H9 (cell line): Measurements from ENCODE around the gene MTMR3. TPM values are rescaled to one million over a fixed set of nuclear protein-coding genes. Genes with fewer than 3 reads are reported as not detected.

ENCODE experiments used
- DNase-seq: peaks from one replicate; pipeline ENCODE4 v3.0.0-alpha.2; 2017
- H2AFZ ChIP-seq: one replicate; pipeline ENCODE4 v1.6.1; 2013; ENCODE audit warnings: mild to moderate bottlenecking, low read length, control low read depth, moderate library complexity
- H2AK5ac ChIP-seq: 2 replicates; pipeline ENCODE4 v1.6.1; 2013; ENCODE audit warnings: low read length, control low read depth, mixed read lengths; ENCODE audit not compliant: insufficient read length
- H2BK120ac ChIP-seq: one replicate; pipeline ENCODE4 v1.6.1; 2013; ENCODE audit warnings: low read depth, mild to moderate bottlenecking, low read length, control low read depth, inconsistent platforms; ENCODE audit not compliant: poor library complexity, severe bottlenecking
- H2BK12ac ChIP-seq: 2 replicates; pipeline ENCODE4 v1.6.1; 2013; ENCODE audit warnings: low read length, control low read depth, mixed read lengths, low read depth; ENCODE audit not compliant: insufficient read length
- H2BK15ac ChIP-seq: 2 replicates; pipeline ENCODE4 v1.6.1; 2013; ENCODE audit warnings: low read depth, low read length, control low read depth
- H2BK20ac ChIP-seq: one replicate; pipeline ENCODE4 v1.6.1; 2013; ENCODE audit warnings: low read depth, mild to moderate bottlenecking, low read length, control low read depth, inconsistent platforms; ENCODE audit not compliant: poor library complexity, severe bottlenecking
- H2BK5ac ChIP-seq: 2 replicates; pipeline ENCODE4 v1.6.1; 2013; ENCODE audit warnings: low read length, control low read depth, mixed read lengths; ENCODE audit not compliant: insufficient read length
- H3K14ac ChIP-seq: 2 replicates; pipeline ENCODE4 v1.6.1; 2013; ENCODE audit warnings: low read length, control low read depth; ENCODE audit not compliant: insufficient read depth
- H3K18ac ChIP-seq: 2 replicates; pipeline ENCODE4 v1.6.1; 2013; ENCODE audit warnings: low read depth, mild to moderate bottlenecking, mixed read lengths, low read length, control low read depth; ENCODE audit not compliant: insufficient read length
- H3K23ac ChIP-seq: 2 replicates; pipeline ENCODE4 v1.6.1; 2013; ENCODE audit warnings: low read length, control low read depth, mixed read lengths, low read depth; ENCODE audit not compliant: insufficient read length
- H3K23me2 ChIP-seq: 2 replicates; pipeline ENCODE4 v1.6.1; 2013; ENCODE audit warnings: low read depth, mild to moderate bottlenecking, mixed read lengths, low read length, control low read depth; ENCODE audit not compliant: insufficient read length, poor library complexity, severe bottlenecking
- H3K27ac ChIP-seq: 2 replicates; pipeline ENCODE4 v1.5.1; 2013; ENCODE audit warnings: low read length, control low read depth, mixed read lengths, low read depth; ENCODE audit not compliant: insufficient read length
- H3K27me3 ChIP-seq: 2 replicates; pipeline ENCODE4 v1.6.1; 2013; ENCODE audit warnings: low read length, control low read depth, inconsistent platforms; ENCODE audit not compliant: insufficient read depth
- H3K4ac ChIP-seq: 2 replicates; pipeline ENCODE4 v1.6.1; 2013; ENCODE audit warnings: low read depth, mild to moderate bottlenecking, control low read depth, inconsistent platforms, low read length, moderate library complexity
- H3K4me1 ChIP-seq: 2 replicates; pipeline ENCODE4 v1.6.1; 2013; ENCODE audit warnings: low read length, control low read depth, inconsistent platforms; ENCODE audit not compliant: insufficient read depth
- H3K4me2 ChIP-seq: 2 replicates; pipeline ENCODE4 v1.6.1; 2013; ENCODE audit warnings: low read length, control low read depth, mixed read lengths; ENCODE audit not compliant: insufficient read length, insufficient read depth
- H3K56ac ChIP-seq: 2 replicates; pipeline ENCODE4 v1.6.1; 2013; ENCODE audit warnings: low read depth, mild to moderate bottlenecking, mixed read lengths, low read length, control low read depth; ENCODE audit not compliant: insufficient read length
- H3K79me1 ChIP-seq: 2 replicates; pipeline ENCODE4 v1.6.1; 2013; ENCODE audit warnings: low read depth, mild to moderate bottlenecking, moderate library complexity, low read length, control low read depth, inconsistent platforms; ENCODE audit not compliant: insufficient read depth, poor library complexity, severe bottlenecking
- H3K79me2 ChIP-seq: 2 replicates; pipeline ENCODE4 v1.6.1; 2013; ENCODE audit warnings: low read length, control low read depth, inconsistent platforms; ENCODE audit not compliant: insufficient read depth
- H3K9ac ChIP-seq: 2 replicates; pipeline ENCODE4 v1.6.1; 2013; ENCODE audit warnings: low read length, control low read depth, mixed read lengths; ENCODE audit not compliant: insufficient read length; ENCODE audit errors: extremely low read depth
- H3K9me3 ChIP-seq: one replicate; pipeline ENCODE4 v1.6.1; 2013; ENCODE audit warnings: low read depth, low read length, inconsistent platforms; ENCODE audit not compliant: control insufficient read depth
- H3T11ph ChIP-seq: one replicate; pipeline ENCODE4 v1.6.1; 2013; ENCODE audit warnings: mild to moderate bottlenecking, low read length, control low read depth, inconsistent platforms
- H4K20me1 ChIP-seq: one replicate; pipeline ENCODE4 v1.6.1; 2013; ENCODE audit not compliant: control insufficient read depth, insufficient read length, insufficient read depth
- H4K5ac ChIP-seq: 2 replicates; pipeline ENCODE4 v1.6.1; 2013; ENCODE audit warnings: low read depth, mild to moderate bottlenecking, mixed read lengths, low read length, control low read depth; ENCODE audit not compliant: insufficient read length
- H4K8ac ChIP-seq: replicated peaks from 2 replicates; pipeline ENCODE4 v1.6.1; 2013; ENCODE audit warnings: low read length, control low read depth, mixed read lengths, low read depth; ENCODE audit not compliant: insufficient read length
- H4K91ac ChIP-seq: 2 replicates; pipeline ENCODE4 v1.6.1; 2013; ENCODE audit warnings: low read depth, mild to moderate bottlenecking, moderate library complexity, mixed read lengths, low read length, control low read depth; ENCODE audit not compliant: insufficient read length
- H3K27ac Mint-ChIP-seq, 3 experiments: 2 replicates in 2 of 3; 3 replicates in 1 of 3; pipeline ENCODE4 v1.8.0; 2020 to 2021; ENCODE audit warnings: mixed read lengths in 3 of 3, mild to moderate bottlenecking in 1 of 3, moderate library complexity in 1 of 3
- H3K27me3 Mint-ChIP-seq: 2 replicates; pipeline ENCODE4 v1.8.0; 2021; ENCODE audit warnings: low read depth, mild to moderate bottlenecking, moderate library complexity, mixed read lengths
- H3K36me3 Mint-ChIP-seq, 3 experiments: 2 replicates in 2 of 3; 3 replicates in 1 of 3; pipeline ENCODE4 v1.8.0; 2020 to 2021; ENCODE audit warnings: low read depth in 3 of 3, mixed read lengths in 3 of 3; ENCODE audit not compliant: insufficient read depth in 1 of 3
- H3K4me1 Mint-ChIP-seq, 2 experiments: 2 replicates each; pipeline ENCODE4 v1.8.0; 2020; ENCODE audit warnings: mixed read lengths in 2 of 2
- H3K4me3 Mint-ChIP-seq, 2 experiments: 2 replicates in 1 of 2; 3 replicates in 1 of 2; pipeline ENCODE4 v1.8.0; 2020 to 2021; ENCODE audit warnings: mild to moderate bottlenecking in 2 of 2, mixed read lengths in 2 of 2, moderate library complexity in 1 of 2
- H3K9me3 Mint-ChIP-seq, 2 experiments: 2 replicates in 1 of 2; 3 replicates in 1 of 2; pipeline ENCODE4 v1.8.0; 2020; ENCODE audit warnings: mild to moderate bottlenecking in 2 of 2, mixed read lengths in 2 of 2, moderate library complexity in 1 of 2
- whole genome bisulfite sequencing: extraction: QIAGEN DNeasy Blood & Tissue Kit; methylation state at CpG from one replicate; pipeline ENCODE4 v1.1.7; 2013; ENCODE audit warnings: missing lambda C conversion rate, low lambda C conversion rate, mixed read lengths; ENCODE audit not compliant: insufficient read length; ENCODE audit errors: extremely low coverage; 5-methylcytosine and 5-hydroxymethylcytosine counted together
- total RNA-seq: library from RNA; stranded (reverse); gene quantifications from 2 replicates; pipeline ENCODE4 v1.2.1, GENCODE V29; 2021
- TF ChIP-seq, protein P1 (sequence below): fragments of 200-600 bp; sonication (generic); conservative IDR thresholded peaks from 3 replicates; pipeline ENCODE4 v1.8.0; 2021; ENCODE audit warnings: antibody characterized with exemption, mild to moderate bottlenecking

The MTMR3 gene
- total RNA-seq, 1 experiment from 2014 or later: 19.8 TPM

DNA sequence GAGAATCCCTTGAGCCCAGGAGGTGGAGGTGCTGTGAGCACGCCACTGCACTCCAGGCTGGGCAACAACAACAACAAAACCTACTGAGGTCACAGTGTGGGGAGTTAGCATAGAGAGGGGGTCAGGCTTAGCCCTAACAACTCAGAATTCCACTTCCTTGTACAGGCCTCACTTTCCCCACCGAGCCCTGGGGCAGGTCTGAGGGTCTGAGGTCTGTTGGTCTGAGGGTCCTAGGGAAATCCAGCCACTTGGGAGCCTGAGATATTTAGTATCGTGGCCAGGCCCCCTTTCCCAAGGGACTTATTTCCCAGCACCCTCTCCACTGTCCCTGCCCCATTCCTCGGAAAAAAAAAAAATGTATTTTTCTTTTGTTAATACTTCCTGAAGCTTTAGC is 162.5 kb downstream of the MTMR3 start:
- H2AFZ ChIP-seq: no peak overlapping the region
- H4K8ac ChIP-seq: no peak overlapping the region
- H3K56ac ChIP-seq: no peak overlapping the region
- H3K4me3 Mint-ChIP-seq: no peak overlapping the region
- H3K9me3 ChIP-seq: no peaks in the 10 kb centered on the region
- H3K27me3 ChIP-seq: no peaks in the 10 kb centered on the region
- no peak overlapping the region for H2BK120ac ChIP-seq
- H2BK20ac ChIP-seq: no peak overlapping the region
- H2BK15ac ChIP-seq: no peak overlapping the region
- no peaks in the 10 kb centered on the region for H3K36me3 Mint-ChIP-seq
- no peak overlapping the region for H3K9ac ChIP-seq
- no peak for DNase-seq
- H3K4ac ChIP-seq: no peak overlapping the region
- H3K79me2 ChIP-seq: no peaks in the 10 kb centered on the region
- no peak overlapping the region for H3K14ac ChIP-seq
- H4K20me1 ChIP-seq: no peaks in the 10 kb centered on the region
- H3K4me1 Mint-ChIP-seq: no peaks in the 10 kb centered on the region
- H3K27ac Mint-ChIP-seq: no peak overlapping the region; a peak in 1 of 7 replicates
- H2BK12ac ChIP-seq: no peak overlapping the region
- no peak overlapping the region for H3K4me2 ChIP-seq
- no CpG with 5 or more reads among the region's 4 CpGs for WGBS
- no peak overlapping the region for H4K5ac ChIP-seq
- no peak overlapping the region for H3T11ph ChIP-seq
- H2BK5ac ChIP-seq: no peak overlapping the region
- no peaks in the 10 kb centered on the region for H3K9me3 Mint-ChIP-seq
- H4K91ac ChIP-seq: no peak overlapping the region
- H3K27me3 Mint-ChIP-seq: no peaks in the 10 kb centered on the region; the same call in 1 of the 2 replicates
- no peaks in the 10 kb centered on the region for H3K79me1 ChIP-seq
- H3K23ac ChIP-seq: no peak overlapping the region
- no peak overlapping the region for H3K18ac ChIP-seq
- H2AK5ac ChIP-seq: no peak overlapping the region
- no peak overlapping the region for H3K27ac ChIP-seq
- TF ChIP-seq, protein P1, sequence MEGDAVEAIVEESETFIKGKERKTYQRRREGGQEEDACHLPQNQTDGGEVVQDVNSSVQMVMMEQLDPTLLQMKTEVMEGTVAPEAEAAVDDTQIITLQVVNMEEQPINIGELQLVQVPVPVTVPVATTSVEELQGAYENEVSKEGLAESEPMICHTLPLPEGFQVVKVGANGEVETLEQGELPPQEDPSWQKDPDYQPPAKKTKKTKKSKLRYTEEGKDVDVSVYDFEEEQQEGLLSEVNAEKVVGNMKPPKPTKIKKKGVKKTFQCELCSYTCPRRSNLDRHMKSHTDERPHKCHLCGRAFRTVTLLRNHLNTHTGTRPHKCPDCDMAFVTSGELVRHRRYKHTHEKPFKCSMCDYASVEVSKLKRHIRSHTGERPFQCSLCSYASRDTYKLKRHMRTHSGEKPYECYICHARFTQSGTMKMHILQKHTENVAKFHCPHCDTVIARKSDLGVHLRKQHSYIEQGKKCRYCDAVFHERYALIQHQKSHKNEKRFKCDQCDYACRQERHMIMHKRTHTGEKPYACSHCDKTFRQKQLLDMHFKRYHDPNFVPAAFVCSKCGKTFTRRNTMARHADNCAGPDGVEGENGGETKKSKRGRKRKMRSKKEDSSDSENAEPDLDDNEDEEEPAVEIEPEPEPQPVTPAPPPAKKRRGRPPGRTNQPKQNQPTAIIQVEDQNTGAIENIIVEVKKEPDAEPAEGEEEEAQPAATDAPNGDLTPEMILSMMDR: no peak
- H3K23me2 ChIP-seq: no peaks in the 10 kb centered on the region
- H3K4me1 ChIP-seq: no peaks in the 10 kb centered on the region
